ENCODE measurements around the gene OR1F1.

OR1F1 gene

DNA sequence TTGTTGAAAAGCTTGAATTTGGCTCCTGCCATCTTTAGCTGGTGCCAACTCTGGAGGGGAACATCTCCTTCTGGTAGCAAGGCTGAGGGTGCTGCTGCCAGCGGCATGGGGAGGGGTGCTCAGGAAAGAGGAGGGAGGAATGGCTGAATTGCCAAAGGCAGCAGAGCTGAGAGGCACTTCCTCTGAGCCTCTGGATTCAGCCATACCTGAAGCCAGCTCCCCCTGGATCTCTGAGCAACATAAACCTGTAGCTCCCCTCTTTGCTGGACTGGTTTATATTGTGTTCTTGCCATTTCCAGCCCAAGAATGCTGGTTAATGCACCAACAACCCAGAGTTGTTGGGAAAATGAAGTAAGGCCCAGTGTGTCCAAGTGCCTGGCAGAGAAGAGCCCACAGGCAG lies 61.0 kb downstream of the OR1F1 start:
- DNase-seq (ENCODE audit: low spot score), result no peak

DNA sequence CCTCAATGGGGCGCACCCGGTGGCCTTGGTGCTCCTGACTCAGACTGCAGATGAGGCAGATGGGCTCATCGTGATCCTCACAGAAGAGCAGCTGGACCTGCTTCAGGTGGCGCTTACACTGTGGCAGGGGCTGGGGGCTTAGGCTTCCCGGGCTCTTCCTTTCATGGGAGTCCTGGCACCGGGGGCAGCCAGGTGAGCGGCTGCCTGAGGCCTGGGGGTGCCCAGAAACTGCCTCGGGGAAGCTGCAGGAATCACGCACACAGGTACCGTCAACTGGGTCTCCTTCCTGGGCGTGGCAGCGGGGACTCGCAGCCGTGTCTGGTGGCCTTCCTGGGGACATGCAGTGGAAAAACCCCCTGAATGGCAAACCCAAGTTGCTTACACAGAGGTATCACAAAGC lies 61.4 kb downstream of the OR1F1 start:
- DNase-seq (ENCODE audit: low spot score), result no peak

DNA sequence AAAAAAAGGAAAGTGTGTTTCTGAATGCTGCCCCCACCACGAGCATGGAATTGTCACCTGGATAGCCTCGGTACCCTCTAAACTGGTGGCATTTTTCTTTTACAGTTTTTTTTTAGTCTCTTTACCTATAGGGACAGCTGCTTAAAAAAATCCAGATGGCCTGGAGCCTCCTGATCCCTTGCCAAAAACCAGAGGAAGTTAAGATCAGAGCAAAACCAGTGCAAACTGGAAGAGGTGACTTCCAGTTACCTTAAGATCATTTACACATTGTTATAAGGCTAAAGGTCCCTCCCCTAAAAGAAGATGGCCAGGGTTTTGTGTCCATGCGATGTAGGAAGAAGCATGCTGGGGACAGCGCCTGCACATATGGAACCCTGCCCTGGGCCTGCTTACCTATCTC lies 65.0 kb downstream of the OR1F1 start:
- no peak for DNase-seq (ENCODE audit: low spot score)

DNA sequence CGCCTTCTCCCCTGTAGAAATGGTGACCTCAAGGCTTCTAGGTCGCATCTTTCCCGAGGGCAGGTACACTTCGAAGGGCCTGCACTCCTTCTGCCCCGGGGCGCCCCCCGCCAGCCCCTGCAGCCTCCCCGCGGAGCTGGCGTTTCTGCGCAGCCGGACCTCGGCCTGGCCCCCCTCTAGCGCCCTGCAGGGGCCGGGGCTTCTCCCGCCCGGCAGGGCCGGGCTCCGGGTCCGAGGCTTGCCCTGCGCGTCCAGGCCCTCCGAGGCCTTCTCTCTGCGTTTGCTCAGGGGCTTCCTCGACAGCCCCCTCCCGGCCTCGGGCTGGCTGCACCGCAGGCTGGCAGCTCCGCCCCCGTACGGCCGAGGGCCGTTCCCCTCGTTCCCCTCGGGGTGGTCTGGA lies 66.3 kb downstream of the OR1F1 start:
- no peak for DNase-seq (ENCODE audit: low spot score)

Data from putamen (tissue), 1 donor.